GM21526 (cell line): ENCODE measurements around the gene GOLPH3.
"Not testable (repeated sequence)": the region's sequence is repeated elsewhere in the genome, so short reads cannot be mapped to it uniquely, and the experiment has no call there.

ENCODE experiments used
- ATAC-seq: cut with Tn5 transposase; IDR thresholded peaks from one replicate; pipeline ENCODE4 v1.9.1; 2021; ENCODE audit warnings: moderate library complexity; ENCODE audit not compliant: unreplicated experiment, low FRiP score

Gene GOLPH3

DNA sequence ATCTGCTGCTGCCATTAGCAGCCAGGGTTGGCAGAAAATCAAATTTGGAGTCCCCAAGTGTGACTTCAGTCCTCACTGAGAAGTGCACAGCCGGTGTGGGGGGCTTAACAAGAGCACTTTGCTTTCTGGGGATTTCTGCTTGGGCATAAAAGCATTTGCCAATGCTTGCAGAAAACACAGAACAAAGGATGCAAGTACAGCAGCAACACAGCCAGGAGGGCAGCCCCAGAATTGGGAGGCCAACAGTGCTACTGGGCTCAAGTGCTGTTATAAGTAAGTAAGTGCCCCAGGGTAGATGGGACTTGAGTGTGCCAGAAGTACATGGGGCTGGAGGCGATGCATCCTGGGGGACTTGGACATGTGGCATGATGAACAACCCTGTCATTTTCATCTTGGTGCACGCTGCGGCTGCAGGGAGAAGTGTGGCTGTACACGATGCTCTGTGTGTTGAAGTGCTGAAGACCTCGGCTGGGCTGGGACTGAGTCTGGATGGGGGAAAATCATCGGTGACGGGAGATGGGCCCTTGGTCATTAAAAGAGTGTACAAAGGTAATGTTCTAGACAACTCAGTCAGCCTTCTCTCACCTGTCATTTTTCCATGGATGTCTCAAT is 73.3 kb downstream of the GOLPH3 start:
- ATAC-seq = no peak

DNA sequence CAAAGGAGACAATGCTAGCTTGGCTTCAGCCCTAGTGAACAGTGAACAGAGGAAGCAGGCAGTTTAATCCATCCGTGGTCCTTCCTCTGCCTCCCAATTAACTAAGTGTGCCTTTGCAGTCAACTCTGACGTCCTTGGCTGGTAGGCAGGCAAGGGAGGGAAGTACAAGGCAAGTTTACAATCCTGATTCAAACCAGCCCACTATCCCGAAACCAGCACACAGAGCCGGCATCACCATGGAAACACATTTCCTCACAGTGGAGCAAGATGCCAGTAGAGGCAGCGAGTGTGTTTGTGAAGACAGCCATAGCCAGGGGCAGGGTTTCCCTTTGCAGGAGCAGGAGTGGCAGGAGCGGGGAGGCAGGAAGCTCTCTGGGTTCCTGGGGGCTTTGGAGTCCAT is 73.9 kb downstream of the GOLPH3 start:
- no peak for ATAC-seq

DNA sequence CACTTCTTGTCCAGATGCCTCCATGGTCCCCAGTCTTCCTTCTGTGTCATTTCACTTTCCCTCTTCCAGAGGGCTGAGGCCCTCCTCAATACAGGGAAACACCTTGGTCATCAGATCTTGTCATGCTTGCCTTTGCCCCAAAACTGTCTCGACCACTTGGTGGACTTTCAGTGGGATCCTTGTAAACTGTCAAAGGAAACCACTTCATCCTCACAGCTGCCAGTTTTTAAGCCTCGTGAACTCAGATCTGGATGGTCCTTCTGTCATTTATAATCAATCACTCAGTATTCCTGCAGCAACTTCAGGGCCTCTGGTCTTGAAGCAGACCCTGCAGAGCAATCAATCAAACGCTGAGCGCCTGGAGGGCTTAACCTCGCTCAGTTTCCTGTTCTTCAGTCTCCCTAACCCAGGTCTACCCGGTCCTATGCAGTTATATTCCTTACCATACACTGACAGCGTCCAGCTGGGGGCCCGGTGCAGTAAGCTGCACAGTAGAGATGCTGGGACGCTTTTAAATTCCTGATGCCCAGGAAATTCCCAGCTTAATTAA is 74.6 kb downstream of the GOLPH3 start:
- no peak for ATAC-seq

DNA sequence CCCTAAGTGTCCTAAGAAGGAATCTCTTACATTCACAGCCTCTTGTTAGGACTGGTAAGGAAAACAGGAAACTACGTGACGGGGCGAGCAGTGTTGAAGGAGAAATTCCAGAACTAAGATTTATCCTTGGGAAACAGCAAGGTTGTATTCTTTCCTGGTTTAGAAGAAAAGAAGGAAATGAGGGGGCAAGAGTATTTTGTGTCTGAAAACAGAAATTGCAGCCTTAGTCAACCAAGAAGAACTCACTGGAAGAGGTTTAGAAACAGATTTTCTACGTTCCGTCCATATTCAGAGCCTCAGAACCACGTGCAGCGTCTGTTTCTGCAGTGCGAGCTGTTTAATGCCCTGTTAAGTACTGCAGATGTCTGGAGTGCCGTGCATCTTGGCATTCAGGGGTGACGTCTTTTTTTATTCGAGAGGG is 75.2 kb downstream of the GOLPH3 start:
- ATAC-seq = no peak

DNA sequence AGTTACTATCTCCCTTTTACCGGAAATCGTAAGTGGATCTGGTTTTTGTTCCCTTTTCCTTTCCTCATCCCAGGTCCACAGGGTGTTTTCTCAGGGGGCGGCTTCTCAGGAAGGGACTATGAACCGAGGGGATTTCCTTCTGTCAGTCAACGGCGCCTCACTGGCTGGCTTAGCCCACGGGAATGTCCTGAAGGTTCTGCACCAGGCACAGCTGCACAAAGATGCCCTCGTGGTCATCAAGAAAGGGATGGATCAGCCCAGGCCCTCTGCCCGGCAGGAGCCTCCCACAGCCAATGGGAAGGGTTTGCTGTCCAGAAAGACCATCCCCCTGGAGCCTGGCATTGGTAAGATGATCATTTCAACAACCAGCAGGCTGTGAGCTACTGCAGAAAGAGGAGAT is 75.8 kb downstream of the GOLPH3 start:
- ATAC-seq = no peak

DNA sequence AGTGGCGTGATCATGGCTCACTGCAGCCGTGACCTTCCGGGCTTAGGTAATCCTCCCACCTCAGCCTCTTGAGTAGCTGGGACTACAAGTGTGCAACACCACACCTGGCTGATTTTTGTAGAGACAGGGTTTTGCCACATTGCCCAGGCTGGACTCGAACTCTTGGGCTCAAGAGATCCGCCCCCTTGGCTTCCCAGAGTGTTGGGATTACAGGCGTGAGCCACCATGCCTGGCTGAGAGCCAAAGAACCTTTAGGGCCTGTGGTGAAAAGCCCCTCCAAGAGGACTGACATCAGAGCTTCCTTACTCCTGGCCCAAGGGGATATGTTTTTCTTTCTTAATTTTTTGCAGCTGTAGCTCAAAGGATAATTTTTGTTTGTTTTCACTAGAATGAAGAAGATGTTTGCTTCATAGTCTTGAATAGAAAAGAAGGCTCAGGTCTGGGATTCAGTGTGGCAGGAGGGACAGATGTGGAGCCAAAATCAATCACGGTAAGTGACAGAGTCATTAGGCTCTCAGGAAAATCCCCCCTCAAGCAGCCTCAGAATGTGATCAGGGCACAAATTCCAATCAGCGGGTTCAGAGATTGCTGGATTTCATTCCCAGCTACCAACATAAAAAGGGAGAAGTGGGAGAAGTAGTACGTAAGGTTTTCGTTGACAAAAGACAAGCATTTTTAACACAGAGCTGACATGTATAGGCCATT is 77.1 kb downstream of the GOLPH3 start:
- ATAC-seq = no peak

GRCh38 chr5:32095261-32095671 is 78.9 kb downstream of the GOLPH3 start:
- ATAC-seq = no peak

DNA sequence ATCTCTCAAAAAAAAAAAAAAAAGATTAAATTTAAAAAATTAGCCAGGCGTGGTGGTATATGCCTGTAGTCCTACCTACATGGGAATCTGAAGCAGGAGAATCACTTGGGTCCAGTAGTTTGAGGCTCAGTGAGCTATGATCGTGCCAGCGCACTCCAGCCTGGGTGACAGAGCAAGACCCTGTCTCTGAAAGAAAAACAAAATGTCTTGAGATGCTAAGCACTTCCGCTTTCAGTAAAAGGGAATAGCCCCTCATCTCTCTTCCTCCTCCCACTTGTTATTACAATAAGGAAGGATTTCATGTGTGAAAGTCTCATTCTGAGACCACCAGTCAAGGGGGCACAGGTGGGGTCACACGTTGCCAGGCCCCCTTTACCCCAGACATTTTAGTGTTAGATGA is 79.4 kb downstream of the GOLPH3 start:
- ATAC-seq = no peak

DNA sequence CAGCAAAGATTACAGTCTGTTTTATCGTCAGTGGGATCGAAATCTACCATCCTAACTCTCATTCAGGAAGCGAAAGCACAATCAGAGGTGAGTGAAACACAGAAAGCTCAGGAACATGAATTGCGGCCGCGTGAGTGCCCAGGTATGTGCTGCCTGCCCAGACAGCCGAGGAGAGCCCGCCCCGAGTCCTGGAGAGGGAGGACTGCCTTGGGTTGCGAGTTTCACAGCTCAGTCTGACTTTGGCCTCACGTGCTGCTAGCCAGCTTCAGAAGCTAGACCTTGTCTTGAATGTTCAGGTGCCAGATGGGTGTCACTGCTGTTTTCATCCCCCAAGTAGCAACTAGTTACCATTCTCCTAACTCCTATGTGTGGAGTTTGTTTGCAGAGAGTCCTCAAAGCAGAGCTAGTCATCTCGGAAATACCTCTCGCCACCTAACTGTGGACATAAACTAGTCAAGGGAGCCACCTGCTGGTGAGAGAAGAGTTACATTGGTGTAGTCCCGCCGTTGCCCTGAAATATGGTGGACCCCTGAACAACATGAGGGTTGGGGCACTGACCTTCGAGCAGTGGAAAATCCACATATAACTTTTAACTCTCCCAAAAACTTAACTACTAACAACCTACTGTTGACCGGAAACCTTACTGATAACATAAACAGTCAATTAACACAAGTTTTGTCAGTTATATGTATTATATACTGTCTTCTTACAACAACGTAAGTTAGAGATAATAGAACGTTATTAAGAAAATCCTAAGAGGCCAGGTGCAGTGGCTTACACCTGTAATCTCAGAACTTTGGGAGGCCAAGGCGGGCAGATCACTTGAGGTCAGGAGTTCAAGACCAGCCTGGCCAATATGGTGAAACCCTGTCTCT is 80.9 kb downstream of the GOLPH3 start:
- ATAC-seq = peak; percentile 83

DNA sequence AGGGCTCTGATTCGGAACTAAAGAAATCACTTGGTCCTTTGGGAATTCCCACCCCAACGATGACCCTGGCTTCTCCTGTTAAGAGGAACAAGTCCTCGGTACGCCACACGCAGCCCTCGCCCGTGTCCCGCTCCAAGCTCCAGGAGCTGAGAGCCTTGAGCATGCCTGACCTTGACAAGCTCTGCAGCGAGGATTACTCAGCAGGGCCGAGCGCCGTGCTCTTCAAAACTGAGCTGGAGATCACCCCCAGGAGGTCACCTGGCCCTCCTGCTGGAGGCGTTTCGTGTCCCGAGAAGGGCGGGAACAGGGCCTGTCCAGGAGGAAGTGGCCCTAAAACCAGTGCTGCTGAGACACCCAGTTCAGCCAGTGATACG is 83.4 kb downstream of the GOLPH3 start:
- no peak for ATAC-seq

- ATAC-seq = no peak
These were observed 83.9 kb downstream of the GOLPH3 start for GRCh38 chr5:32090026-32090754.

DNA sequence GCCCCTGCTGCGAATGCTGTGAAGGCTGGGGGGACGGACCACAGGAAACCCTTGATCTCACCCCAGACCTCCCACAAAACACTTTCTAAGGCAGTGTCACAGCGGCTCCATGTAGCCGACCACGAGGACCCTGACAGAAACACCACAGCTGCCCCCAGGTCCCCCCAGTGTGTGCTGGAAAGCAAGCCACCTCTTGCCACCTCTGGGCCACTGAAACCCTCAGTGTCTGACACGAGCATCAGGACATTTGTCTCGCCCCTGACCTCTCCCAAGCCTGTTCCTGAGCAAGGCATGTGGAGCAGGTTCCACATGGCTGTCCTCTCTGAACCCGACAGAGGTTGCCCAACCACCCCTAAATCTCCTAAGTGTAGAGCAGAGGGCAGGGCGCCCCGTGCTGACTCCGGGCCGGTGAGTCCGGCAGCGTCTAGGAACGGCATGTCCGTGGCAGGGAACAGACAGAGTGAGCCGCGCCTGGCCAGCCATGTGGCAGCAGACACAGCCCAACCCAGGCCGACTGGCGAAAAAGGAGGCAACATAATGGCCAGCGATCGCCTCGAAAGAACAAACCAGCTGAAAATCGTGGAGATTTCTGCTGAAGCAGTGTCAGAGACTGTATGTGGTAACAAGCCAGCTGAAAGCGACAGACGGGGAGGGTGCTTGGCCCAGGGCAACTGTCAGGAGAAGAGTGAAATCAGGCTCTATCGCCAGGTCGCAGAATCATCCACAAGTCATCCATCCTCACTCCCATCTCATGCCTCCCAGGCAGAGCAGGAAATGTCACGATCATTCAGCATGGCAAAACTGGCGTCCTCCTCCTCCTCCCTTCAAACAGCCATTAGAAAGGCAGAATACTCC is 84.7 kb downstream of the GOLPH3 start:
- ATAC-seq = no peak

- no peak for ATAC-seq
These were observed 85.9 kb downstream of the GOLPH3 start for GRCh38 chr5:32088214-32088613.

GRCh38 chr5:32087086-32088082 is 86.7 kb downstream of the GOLPH3 start:
- ATAC-seq = no peak

- no peak for ATAC-seq
These were observed 90.1 kb downstream of the GOLPH3 start for GRCh38 chr5:32083981-32084430.

DNA sequence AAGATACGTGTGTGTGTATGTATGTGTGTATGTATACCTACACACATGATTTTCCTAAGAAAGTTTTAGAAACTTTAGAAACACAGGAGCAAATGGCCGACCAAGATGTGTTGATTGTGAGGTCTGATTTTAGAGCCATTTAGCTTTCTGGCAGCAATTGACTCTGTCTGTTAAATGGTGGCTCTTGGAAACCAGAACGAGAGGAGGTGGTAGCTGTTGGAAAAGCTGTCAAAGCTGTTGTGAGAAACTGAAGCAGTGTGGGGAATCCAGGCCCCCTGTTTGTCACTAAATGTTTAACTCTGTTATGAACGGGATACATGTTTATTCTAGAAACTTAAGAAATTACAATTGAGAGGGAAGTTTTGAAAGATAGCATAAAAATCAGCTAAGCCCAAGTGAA is 91.4 kb downstream of the GOLPH3 start:
- no peak for ATAC-seq

DNA sequence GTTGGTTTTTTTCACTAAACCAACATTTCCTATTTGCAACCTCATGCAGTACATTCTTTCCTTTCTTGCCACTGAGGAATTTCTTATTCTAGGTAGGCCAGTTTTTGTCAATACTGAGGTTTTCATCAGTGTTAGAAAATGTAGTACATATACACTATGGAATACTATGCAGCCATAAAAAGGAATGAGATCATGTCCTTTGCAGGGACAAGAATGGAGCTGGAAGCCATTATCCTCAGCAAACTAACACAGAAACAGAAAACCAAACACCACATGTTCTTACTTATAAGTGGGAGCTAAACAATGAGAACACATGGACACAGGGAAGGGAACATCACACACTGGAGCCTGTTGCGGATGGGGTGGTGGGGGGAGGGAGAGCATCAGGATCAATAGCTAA is 93.6 kb downstream of the GOLPH3 start:
- ATAC-seq = not testable (repeated sequence)

DNA sequence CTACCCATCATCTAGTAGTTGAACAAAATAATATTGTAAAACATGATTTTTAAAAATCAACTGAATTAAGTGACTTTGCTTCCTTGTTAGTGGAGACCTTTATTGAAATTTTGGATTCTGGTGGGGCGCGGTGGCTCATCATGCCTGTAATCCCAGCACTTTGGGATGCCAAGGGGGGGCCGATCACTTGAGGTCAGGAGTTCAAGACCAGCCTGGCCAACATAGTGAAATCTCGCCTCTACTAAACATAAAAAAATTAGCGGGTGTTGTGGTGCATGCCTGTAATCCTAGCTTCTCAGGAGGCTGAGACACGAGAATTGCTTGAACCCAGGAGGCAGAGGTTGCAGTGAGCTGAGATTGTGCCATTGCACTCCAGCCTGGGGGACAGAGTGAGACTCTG is 95.3 kb downstream of the GOLPH3 start:
- not testable (repeated sequence) for ATAC-seq
